Neural progenitor cell (in vitro differentiated cells): ENCODE measurements around the gene MVB12B.

ENCODE experiments used
- EZH2 ChIP-seq: fragments of 200-600 bp; sonication (generic); IDR thresholded peaks from 2 replicates; pipeline ENCODE4 v1.6.1; 2017; ENCODE audit warnings: antibody characterized with exemption, mild to moderate bottlenecking, moderate library complexity
- EZH2phosphoT487 ChIP-seq: fragments of 200-600 bp; sonication (generic); IDR thresholded peaks from 2 replicates; pipeline ENCODE4 v1.6.1; 2017; ENCODE audit warnings: antibody characterized with exemption
- TF ChIP-seq, protein P1 (sequence below): fragments of 200-600 bp; sonication (generic); IDR thresholded peaks from 2 replicates; pipeline ENCODE4 v1.5.1; 2017; ENCODE audit warnings: antibody characterized with exemption, mild to moderate bottlenecking

DNA sequence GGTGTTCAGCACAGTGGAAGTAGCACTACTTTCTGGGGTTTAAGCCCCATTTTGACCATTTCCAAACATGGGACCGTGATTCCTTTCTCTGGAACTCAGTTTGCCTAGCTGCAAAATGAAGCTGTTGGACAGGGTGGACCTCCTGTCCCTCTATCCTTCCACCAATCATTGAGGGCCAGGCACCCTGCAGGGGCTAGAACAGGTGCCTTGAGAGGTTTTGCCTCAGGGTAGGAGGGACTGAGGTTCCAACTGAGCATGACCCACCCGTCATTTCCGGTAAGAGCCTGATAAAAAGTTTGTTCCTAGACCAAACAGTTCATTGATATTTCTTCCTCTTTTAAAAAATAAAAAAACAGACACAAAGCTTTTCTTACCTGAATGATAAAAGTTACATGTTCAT is 116.5 kb downstream of the MVB12B start:
- TF ChIP-seq, protein P1, sequence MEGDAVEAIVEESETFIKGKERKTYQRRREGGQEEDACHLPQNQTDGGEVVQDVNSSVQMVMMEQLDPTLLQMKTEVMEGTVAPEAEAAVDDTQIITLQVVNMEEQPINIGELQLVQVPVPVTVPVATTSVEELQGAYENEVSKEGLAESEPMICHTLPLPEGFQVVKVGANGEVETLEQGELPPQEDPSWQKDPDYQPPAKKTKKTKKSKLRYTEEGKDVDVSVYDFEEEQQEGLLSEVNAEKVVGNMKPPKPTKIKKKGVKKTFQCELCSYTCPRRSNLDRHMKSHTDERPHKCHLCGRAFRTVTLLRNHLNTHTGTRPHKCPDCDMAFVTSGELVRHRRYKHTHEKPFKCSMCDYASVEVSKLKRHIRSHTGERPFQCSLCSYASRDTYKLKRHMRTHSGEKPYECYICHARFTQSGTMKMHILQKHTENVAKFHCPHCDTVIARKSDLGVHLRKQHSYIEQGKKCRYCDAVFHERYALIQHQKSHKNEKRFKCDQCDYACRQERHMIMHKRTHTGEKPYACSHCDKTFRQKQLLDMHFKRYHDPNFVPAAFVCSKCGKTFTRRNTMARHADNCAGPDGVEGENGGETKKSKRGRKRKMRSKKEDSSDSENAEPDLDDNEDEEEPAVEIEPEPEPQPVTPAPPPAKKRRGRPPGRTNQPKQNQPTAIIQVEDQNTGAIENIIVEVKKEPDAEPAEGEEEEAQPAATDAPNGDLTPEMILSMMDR: no peak
- TF ChIP-seq EZH2phosphoT487: no peak
- no peak for TF ChIP-seq EZH2
